GM19023 (cell line): Measurements from ENCODE around the gene A2M.

Source experiments
- ATAC-seq: cut with Tn5 transposase; IDR thresholded peaks from one replicate; pipeline ENCODE4 v1.9.1; 2021; ENCODE audit warnings: mild to moderate bottlenecking, moderate library complexity; ENCODE audit not compliant: unreplicated experiment

Gene A2M

DNA sequence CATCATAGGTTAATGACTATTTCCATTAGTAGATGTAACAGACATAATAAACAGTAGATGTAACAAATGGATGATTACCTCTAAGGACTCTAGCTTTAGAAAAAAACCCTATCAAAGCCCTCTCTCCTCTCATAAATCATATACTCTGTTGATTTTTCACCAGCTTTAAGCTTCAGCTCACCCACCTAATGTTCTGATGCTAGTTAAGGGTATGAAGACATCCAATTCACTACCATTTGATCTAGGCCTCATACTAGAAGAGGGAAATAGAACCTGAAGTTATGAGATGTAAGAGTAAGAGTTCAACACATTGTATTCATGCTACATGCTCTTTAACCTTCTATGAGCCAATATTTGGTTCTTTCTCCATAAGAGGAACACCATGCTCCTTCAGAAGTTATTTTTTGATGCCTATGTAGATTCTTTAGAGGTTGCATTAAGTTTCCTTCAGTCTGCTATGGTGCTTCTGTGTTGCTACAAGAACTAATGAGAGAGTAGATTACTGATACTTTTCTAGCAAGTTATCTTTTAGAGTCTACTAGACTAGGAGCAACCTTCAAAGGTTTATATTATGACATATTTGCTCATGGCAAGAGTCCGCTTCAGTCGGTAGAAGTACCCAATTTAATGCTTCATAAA is 16.0 kb downstream of the A2M start:
- ATAC-seq = no peak

DNA sequence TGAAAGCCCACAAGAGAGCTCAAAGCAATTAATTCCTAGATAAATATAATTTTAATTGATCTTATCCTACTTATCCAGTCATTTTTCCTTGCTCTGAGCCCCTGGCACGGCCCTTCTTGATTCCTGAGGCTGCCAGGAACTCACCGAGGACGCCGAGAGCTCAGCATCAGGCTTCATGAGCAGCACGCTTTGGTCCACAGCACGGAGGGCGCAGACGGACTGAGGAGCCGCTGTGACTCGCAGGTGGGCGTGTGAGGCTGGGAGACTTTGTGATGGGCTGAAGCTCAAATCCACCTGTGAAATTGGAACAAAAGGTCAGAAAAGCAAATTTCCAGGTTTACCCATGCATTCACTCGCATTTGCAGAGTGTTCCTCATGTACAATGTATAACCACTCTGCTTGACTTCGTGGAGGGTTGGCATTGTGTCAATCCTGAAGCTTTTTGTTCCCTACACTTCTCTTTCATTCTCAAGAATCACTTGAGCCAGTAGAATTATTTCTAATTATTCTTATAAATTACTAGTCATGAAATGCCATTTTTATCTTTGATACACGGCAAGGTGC is 17.2 kb downstream of the A2M start:
- no peak for ATAC-seq

DNA sequence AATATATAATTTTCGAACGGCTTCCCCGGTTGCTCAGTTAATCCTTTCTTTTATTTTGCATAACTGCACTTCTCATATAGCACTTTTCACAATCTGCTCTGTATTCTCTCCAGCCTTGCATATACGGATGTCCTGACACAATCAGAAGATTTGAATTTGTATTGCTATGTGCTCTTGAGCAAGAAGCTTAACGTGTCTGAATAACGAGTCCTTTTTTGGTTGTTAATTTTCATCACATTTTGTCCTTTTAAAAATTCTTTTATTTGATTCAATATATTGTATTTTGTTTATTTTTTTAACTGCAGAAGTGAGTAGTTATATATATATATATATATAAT is 17.6 kb downstream of the A2M start:
- ATAC-seq = no peak

DNA sequence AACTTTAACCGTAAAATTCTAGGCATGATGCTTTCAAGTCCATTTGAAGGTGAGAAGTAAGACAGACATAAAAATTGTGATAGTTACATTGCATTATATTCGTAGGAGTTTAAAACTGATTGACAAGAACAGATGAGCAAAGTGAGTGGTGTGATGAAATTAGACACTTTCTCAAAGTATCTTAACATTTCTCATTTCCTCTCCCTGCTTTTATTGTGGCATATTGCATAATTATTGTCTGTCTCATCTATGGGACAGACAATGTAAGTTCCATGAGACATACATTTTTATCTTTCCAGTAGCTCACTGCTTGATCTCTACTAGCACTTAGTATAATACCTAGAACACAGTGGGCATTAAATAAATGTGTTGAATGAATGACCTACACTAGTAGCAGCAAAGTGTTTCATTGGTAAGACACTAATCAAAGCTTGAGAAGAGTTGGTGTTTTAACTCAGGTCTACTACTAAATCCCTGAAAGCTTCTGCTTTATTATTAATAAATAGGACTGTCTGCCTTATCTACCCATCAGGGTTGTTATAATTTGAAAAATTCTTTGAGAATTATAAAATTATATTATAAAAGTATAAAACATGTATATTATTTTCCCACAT is 19.0 kb downstream of the A2M start:
- ATAC-seq = no peak

DNA sequence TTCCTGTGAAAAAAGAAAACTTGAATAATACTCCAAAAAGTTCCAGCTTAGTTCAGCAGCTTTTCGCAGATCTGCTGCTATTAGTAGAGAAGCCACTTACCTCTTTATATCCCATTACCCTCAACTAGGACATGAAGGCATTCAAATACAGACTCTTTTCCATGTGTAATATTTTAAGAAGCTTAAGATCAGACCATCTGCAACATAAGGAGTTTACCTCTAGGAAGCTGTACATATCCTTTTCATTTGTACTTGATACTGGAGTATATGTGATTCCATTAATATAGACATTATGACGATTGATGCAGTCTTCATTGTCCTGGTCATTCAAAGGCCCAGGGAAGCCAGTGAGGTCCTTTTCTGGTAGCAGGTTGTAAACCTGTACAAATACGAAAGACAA is 20.4 kb downstream of the A2M start:
- ATAC-seq = no peak

DNA sequence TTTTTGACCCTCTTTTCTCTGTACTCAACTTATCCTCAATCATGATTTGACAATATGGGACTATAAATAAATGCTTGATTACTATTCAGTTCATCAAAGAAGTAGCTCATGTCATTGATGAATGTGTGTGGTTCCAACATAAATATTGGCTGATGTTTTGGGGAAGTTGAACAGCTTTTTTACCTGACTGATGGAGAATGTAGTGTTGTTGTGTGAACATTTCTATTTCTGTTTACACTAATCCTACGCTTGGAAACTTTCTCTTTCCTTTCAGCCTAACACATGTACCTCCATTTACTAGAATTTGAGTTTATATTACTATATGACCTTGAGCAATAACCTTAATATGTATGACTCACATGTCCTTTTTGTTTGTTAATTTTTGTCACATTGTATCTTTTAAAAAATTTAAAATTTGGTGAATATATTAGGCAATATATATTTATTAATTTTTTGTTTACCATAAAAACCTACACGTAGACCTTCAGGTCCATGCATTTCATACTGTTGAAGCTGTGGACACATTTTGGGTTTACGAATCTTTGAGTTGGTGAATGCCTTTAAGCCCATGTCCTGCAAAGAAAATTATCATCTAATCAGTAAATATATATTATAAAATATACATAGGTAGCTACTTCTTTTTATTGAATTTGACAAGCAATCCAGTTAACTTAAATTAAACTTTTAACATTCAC is 21.1 kb downstream of the A2M start:
- no peak for ATAC-seq

DNA sequence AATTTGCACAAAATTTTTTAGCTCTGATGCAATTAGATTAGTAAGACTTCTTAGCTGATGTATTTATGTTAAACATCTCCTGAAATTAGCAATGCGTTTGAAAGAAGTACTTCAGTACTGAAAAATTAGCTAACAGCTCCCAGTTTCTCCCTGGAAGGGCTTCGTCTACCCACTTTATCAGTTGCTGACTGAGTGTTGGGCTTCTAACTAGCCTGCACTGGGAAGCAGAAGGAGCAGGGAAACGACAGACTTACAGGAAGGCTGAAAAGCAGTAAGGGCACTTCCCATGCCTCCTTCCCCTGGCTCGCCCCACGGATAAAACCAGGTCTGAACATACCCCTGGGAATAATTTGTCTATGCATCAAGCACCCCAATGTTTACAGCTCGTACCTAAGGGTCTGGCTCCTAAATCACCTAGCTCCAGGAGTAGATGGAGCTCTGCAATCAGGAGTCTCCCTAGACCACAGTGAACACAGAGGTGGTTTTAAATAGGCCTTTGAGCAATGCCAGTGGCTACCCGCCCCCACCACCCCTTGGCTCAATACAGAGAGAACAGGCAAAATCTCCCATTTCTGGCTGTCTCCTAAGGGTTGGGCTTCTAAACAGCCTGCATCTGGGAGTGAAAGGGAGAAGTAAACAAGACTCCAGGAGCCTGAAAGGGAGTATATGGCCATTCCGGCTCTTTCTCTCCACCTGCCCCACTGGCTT is 23.7 kb downstream of the A2M start:
- no peak for ATAC-seq

DNA sequence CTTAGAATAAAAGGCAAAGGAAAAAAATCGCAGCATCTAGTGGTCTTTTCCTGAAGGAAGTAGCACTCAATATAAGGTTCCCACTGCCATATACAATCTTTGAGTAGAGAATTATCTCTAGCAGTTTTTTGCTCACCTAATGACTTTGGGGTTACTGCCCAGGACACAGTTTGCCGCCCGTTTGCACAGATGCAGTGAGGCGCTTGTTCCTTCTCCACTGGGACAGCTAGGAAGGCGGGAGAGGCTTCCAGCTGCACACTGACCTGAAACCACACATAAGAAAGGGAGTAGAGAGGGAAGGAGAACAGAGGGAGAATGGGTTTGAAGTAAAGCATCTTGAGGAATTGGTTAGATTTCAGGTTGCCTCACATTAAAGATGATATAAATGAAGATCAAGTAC is 25.5 kb downstream of the A2M start:
- no peak for ATAC-seq

DNA sequence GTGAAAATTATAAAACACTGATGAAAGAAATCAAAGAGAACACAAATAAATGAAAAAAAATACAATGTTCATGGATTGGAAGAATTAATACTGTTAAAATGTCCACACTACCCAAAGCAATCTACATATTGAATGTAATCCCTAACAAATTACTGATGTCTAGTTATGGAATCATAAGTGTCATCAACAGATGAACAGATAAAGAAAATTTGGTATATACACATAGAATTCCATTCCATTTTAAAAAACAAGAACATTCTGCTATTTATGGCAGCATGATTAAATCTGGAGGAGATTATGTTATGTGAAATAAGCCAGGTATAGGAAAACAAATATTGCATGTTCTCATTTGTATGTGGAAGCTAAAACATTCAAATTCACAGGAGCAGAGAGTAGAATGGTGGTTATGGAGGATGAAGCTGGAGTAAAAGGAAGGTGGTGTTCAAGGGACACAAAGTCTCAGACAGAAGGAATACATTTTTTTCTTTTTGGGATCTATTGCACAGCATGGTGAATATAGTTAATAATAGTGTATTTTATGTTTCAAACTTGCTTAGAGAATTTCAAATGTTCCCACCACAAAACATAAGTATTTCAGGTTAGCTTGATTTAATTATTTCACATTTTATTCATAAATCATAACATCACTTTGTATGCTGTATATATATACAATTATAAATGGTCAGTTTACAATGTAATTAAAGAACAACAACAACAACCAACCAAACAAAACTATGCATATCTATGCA is 28.5 kb downstream of the A2M start:
- no peak for ATAC-seq

DNA sequence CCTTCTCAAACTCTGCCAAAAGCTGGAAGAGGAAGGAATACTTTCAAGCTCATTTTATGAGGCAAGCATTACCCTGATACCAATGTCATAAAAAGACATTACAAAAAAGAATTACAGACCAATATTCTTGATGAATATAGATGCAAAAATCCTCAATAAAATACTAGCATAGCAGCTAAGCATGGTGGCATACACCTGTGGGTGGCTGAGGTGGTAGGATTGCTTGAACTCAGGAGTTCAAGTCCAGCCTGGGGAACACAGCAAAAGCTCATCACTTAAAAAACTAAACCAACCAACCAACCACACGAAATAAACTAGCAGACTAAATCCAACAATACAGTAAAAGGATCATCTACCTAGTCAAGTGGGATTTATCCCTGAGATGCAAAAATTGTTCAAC is 29.6 kb downstream of the A2M start:
- ATAC-seq = no peak

DNA sequence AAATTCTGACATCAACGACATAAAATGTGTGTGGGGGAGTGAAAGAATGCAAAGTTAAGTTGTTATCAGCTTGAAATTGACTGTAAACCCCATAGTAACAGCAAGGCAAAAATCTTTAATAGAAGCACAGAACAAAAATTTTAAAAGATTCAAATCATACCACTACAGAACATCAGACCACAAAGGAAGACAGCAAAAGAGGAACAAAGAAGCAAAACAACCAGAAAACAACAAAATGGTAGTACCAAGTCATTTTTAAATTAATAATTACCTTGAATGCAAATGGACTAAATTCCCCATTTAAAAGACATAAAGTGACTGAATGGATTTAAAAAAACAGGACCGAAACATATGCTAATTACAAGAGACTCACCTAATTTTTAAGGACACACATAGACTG is 31.3 kb downstream of the A2M start:
- ATAC-seq = no peak

DNA sequence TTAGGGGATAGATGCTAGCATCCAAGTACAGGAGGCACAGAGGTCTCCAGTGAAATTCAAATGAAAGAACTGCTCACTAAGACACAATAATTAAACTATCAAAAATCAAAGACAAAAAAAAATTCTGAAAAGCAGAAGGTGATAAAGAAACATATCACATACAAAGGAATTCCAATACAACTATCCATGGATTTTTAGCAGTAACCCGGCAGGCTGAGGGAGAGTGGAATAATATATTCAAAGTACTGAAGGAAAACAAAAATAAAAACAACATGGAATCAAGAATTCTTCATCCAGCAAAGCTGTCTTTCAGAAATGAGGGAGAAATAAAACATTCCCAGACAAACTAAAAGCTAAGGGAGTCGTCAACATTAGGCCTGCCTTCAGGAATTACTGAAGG is 31.9 kb downstream of the A2M start:
- no peak for ATAC-seq

DNA sequence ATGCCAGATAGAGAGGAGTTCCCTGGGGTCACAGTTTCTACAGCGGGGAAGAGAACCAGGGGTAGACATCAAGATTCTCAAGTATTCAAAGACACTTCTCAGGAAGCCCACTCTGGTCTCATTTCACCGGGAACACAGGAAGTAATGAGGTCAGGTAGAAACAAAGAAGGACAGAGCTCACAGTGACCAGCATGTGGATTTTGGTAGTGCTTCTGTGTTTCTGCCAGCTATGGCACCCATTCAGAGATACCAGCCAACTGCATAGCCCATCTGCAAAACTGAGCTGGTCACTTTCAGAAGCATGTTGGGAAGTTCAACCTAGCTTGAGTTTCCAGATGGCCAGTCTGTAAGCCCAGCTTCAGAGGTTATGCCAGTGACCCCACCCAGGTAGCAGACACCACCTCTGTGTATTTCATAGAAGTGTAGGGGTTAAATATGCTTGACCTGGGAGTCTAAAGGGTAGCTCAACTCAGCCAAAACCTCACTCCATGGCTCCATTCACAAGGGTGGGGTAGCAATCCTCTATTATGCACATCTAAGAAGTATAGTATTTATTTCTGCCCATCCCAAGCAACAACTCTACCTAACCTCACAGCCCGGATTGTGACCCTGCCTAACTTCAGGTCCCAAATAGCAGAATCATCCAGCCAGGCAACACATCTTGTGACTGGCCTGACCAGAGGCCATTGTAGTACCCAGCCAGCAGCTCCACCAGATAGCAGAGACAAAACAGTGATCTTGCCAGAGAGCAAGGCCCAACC is 33.9 kb downstream of the A2M start:
- no peak for ATAC-seq

DNA sequence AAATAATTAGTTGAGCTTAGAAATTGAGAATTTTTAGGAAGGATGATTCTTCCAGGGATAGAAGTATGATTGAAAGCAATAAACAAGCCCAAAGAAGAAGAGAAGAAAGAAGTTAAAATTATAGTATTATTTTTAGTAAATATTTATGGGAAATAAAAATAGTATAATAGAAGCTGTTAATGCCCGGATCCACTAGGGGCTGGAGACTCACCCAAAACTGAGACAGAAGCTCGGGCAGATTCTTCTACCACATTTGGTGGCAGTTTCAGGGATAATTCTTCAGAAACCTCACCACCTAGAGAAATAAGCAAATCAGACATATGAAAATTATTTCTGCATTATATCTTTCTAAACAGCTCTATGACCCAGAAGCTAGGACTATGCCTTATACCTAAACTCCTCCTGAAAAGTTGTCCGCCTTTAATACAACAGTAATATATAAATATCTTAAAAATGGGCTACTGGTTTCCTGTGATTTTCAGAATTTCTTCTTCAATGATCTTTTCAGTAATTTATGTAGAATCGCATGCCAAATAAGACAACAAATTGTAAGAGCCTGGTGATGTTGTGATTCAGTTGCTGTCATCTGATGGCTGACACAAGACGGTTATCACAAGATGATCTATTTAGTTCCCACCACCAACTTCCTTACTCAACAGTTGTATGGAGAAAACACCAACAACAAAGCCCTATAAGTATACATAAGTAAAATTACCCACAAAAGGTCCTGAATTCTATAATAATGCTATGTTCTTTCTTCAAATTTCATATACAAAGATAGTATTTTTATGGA is 35.6 kb downstream of the A2M start:
- ATAC-seq = no peak

DNA sequence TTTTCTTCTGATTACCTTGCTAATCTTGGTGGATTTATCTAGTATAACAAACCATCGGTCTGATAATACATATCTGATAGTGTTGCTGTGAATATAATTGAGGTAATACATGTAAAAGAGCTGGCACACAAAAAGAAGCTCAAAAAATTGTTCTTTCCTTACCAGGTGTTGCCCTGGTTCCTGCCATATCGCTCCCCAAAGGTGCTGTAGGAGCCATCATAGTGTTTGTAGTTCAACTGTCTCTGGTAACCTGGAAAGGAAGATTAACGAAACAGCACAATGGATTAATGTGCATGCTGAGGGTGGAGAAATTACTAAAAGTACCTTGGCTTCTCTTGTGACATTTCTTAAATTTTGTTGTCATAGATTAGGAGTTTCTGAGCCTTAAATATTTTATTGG is 36.6 kb downstream of the A2M start:
- no peak for ATAC-seq

DNA sequence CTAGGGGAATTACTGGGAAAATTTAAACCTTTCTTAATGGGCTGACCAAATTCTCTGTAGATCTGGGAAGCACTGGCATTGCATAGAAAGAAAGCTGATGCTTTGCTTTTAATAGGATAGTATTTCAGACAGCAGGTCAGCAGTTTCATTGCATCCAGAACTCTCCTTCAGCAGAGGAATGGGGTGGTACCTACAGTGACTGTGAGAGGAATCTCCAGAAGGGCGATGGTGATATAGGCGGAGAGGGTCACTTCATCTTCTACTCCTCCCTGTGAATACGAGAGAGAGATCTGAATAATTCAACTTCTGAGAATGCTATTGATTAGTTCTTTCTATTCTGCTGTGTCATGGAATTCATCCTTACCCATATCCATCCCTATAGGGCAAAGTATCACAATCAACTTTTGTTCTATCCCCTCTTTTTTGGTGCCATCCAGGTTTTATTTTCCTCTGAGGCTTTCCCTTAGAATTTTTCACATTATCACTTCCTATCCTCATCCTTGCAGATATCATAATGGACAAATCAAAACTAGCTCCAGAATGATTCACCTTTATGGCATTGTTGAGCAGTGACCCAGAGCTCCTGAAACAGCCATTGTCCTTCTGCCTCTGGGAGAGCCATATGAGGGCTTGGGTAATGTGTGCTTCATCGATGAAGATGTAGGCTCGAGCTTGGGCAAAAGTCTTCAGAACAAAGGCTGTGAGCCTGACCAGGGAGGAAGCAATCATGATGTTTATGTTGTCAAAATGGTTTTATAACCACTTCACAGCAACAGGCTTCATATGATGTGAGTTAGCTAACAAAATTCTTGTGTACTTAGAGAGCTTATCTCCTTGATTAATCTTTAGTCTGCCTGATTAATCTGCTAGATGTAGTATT is 38.3 kb downstream of the A2M start:
- no peak for ATAC-seq

DNA sequence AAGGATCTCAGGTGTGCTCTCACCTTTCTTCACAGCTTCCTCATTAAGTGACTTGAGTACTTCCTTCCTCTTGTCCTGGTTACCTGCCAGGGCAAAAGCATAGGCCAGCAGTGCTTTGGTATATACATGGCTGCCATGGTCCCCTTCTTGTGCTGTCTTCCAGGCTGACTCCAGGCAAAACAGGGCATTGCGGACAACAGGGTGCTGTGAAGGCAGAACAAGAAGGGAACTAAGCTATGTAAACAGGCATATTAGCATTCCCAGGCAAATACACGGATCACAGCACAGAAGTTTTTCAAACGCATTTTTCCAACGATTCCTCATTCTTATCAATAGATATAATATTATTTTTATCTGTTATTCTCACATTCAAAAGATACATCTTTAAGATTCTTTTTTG is 39.0 kb downstream of the A2M start:
- no peak for ATAC-seq

DNA sequence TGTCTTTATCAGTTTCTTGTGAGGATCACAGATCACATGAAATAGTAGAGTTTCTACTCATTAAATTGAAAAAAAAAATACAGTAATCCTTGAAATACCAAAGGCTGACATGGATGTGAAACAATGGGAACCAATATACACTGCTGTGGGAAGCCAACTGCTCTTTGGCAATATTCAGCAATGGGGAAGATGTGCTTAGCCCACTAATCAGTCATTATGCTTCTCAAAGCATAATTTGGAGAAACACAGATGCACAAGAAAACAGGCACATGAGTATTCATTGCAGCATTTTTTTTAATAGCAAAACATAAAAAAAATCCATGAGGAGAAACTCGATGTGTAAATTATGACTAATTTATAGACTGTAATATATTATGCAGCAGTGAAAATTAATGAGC is 40.6 kb downstream of the A2M start:
- no peak for ATAC-seq
